Measurements from ENCODE around the gene PEX12.
"Not testable (repeated sequence)": the region's sequence is repeated elsewhere in the genome, so short reads cannot be mapped to it uniquely, and the experiment has no call there.

- not testable (repeated sequence) for TF ChIP-seq CTCF (optimal IDR thresholded peaks at IDR 0.05 in 1 of 3, IDR thresholded peaks at IDR 0.05 in 1 of 3, conservative IDR thresholded peaks at IDR 0.05 in 1 of 3; ENCODE audit: extremely low read depth in 1 of 3, insufficient read depth in 2 of 3, low read length in 3 of 3); EZH2 (IDR thresholded peaks at IDR 0.05; ENCODE audit: low read length)
Observed at GRCh38 chr17:35529326-35529725, 49.0 kb downstream of the PEX12 start.
